ENCODE data around the gene C16orf74.

The C16orf74 gene

DNA sequence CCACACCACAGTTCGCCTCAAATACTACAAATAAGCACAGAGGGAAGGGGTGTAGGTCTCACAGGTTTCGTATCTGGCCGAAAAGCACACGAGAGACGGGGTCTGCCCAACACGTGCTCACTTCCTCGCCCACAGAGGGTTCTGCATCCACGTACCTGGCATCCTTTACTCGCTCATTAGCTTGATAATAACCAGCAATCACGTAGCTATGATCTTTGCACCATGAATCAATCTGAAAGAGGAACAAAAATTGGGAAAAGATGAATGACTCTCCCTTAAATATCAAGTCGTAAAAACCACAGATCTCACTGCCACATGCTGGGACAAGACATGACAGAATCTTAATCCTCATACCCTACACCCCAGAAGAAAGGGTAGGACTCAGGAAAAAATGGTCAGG lies 37.9 kb upstream of the C16orf74 start:
- H3K4me3 ChIP-seq (ENCODE audit: low read depth, low read length): no peak overlapping the region
- no peak for DNase-seq (ENCODE audit: low read depth)
- no peak for TF ChIP-seq MYC (IDR thresholded peaks at IDR 0.05; ENCODE audit: low read depth, low read length)
- TF ChIP-seq, protein P1, sequence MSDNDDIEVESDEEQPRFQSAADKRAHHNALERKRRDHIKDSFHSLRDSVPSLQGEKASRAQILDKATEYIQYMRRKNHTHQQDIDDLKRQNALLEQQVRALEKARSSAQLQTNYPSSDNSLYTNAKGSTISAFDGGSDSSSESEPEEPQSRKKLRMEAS (IDR thresholded peaks at IDR 0.05; ENCODE audit: low read depth, low read length): no peak
- TF ChIP-seq, protein P2, sequence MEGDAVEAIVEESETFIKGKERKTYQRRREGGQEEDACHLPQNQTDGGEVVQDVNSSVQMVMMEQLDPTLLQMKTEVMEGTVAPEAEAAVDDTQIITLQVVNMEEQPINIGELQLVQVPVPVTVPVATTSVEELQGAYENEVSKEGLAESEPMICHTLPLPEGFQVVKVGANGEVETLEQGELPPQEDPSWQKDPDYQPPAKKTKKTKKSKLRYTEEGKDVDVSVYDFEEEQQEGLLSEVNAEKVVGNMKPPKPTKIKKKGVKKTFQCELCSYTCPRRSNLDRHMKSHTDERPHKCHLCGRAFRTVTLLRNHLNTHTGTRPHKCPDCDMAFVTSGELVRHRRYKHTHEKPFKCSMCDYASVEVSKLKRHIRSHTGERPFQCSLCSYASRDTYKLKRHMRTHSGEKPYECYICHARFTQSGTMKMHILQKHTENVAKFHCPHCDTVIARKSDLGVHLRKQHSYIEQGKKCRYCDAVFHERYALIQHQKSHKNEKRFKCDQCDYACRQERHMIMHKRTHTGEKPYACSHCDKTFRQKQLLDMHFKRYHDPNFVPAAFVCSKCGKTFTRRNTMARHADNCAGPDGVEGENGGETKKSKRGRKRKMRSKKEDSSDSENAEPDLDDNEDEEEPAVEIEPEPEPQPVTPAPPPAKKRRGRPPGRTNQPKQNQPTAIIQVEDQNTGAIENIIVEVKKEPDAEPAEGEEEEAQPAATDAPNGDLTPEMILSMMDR (IDR thresholded peaks at IDR 0.05; ENCODE audit: low read depth, low read length): no peak
- no peak for TF ChIP-seq POLR2A (IDR thresholded peaks at IDR 0.05; ENCODE audit: extremely low read depth, insufficient read length)

DNA sequence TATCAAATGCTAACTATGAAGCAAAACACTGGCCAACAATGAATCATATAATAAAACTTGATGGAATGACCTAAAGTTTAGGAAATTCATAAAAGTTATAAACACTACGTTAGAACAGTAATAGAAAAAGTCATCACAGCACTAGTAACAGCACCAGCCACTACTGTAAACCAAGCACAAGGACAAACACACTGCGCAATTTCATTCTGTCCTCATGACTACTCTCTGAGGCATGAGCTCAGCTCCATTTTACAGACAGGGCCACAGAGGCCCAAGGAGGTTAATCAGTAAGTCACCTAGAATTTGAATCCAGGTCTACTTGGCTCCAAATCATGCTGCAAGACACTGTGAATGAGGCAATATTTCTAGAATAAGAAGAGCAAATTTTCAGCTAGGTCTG lies 35.0 kb upstream of the C16orf74 start:
- no peak for TF ChIP-seq POLR2A (IDR thresholded peaks at IDR 0.05; ENCODE audit: extremely low read depth, insufficient read length)
- TF ChIP-seq MYC (IDR thresholded peaks at IDR 0.05; ENCODE audit: low read depth, low read length): no peak
- H3K4me3 ChIP-seq (ENCODE audit: low read depth, low read length): no peak overlapping the region
- no peak for DNase-seq (ENCODE audit: low read depth)

DNA sequence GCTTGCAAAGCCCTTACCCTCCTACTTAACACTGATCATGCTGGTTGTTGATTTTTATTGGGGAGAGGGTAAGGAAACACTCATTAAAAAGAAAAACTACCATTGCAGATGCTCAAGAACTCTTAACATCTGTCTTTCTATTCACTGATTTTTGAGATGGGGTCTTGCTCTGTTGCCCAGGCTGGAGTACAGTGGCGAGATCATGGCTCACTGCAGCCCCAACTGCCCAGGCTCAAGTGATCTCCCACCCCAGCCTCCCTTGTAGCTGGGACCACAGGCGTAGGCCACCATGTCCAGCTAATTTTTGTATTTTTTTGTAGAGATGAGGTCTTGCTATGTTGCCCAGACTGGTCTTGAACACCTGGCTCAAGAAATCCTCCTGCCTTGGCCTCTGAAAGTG lies 33.9 kb upstream of the C16orf74 start:
- no peak for DNase-seq (ENCODE audit: low read depth)
- H3K4me3 ChIP-seq (ENCODE audit: low read depth, low read length): no peak overlapping the region
- TF ChIP-seq, protein P2 (IDR thresholded peaks at IDR 0.05; ENCODE audit: low read depth, low read length): no peak
- no peak for TF ChIP-seq POLR2A (IDR thresholded peaks at IDR 0.05; ENCODE audit: extremely low read depth, insufficient read length)
- no peak for TF ChIP-seq MYC (IDR thresholded peaks at IDR 0.05; ENCODE audit: low read depth, low read length)
- TF ChIP-seq, protein P1 (IDR thresholded peaks at IDR 0.05; ENCODE audit: low read depth, low read length): no peak

DNA sequence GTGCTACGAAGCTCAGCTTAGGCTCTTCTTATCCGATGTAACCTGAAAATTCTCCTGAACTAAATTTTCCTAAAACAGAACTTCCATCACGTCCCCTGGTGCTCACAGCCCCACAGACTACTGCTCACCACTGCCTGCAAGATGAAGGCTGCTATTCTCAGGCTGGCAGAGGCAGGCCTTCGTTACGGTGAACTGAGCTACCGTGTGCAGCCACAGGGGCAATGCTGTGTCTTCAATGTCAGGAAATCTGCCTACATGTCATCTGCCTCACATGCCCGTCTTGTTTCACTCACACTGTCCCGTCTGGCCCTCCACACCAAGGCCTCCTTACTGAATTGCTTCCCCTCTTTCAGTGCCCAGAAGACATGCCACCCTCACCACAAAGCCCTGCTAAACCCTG lies 32.5 kb upstream of the C16orf74 start:
- TF ChIP-seq, protein P2 (IDR thresholded peaks at IDR 0.05; ENCODE audit: low read depth, low read length): no peak
- TF ChIP-seq, protein P1 (IDR thresholded peaks at IDR 0.05; ENCODE audit: low read depth, low read length): peak; percentile 26; the same call in 1 of the 2 replicates
- no peak overlapping the region for H3K4me3 ChIP-seq (ENCODE audit: low read depth, low read length)
- peak; percentile 62 for DNase-seq (ENCODE audit: low read depth)

DNA sequence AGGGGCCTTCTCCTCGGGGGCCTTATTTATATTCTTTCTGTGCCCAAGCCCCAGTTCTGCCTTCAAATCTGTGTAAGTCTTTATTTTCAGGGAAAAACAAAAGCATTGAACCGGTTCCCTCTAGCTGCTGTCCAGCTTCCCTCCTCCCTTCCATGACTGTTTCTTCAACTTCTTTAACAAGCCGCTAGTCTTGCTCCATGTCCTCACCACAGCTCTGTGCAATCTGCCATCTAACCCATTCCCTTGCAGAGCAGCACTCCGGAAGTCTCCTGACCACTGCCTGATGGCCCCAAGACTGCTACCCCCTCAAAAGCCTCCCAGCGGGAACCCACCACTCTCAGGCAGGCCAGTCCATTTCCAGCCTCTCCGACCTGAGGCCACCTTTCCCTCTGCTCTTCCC lies 31.6 kb upstream of the C16orf74 start:
- peak; percentile 97 for DNase-seq (ENCODE audit: low read depth)

DNA sequence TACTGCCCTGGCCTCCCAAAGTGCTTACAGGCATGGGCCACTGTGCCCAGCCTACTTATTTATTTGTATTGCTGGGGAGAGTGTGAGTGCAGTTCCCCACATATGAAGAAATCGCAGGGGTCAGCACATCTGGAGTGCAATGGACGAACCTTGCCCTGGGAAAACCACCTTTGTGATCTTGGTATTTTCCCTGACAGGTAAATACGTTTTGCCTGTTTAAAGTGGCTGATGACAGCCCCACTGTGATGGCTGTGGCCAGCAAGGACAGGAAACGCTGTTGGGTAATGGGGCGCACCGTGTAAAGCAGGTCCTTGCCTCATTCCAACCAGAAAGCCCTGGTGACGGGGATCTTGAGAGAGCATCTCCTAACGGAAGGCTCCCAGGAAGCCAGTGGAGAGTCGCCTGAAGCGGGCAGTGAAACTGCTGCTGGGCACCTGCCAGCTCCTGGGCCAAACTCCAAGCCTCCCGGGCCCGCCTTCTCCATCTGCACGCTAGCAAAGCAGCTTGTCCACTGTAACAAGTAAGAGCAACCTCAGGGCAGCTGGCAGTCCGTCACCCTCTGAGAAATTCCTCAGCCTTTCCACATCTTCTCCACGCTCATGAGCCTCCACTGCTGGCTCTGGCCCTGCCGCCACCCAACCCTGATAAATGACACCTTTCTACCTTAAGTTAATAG lies 30.9 kb upstream of the C16orf74 start:
- peak; percentile 43 for DNase-seq (ENCODE audit: low read depth)
- H3K4me3 ChIP-seq (ENCODE audit: low read depth, low read length): no peak overlapping the region
- TF ChIP-seq, protein P1 (IDR thresholded peaks at IDR 0.05; ENCODE audit: low read depth, low read length): no peak
- TF ChIP-seq MYC (IDR thresholded peaks at IDR 0.05; ENCODE audit: low read depth, low read length): no peak
- TF ChIP-seq, protein P2 (IDR thresholded peaks at IDR 0.05; ENCODE audit: low read depth, low read length): no peak
- TF ChIP-seq POLR2A (IDR thresholded peaks at IDR 0.05; ENCODE audit: extremely low read depth, insufficient read length): no peak

More for the DNA sequence above, 31.6 kb upstream of the C16orf74 start:
- TF ChIP-seq POLR2A (IDR thresholded peaks at IDR 0.05; ENCODE audit: extremely low read depth, insufficient read length) (no peak), MYC (IDR thresholded peaks at IDR 0.05; ENCODE audit: low read depth, low read length) (peak; percentile 86)
- TF ChIP-seq, protein P2 (IDR thresholded peaks at IDR 0.05; ENCODE audit: low read depth, low read length): no peak
- TF ChIP-seq, protein P1 (IDR thresholded peaks at IDR 0.05; ENCODE audit: low read depth, low read length): peak; percentile 63; the same call in 1 of the 2 replicates
- H3K4me3 ChIP-seq (ENCODE audit: low read depth, low read length): peak overlapping the region; percentile 12

Data from NB4 (cell line).